Glutamatergic neuron (in vitro differentiated cells): Measurements from ENCODE around the gene TBC1D5. TPM values are rescaled to one million over a fixed set of nuclear protein-coding genes. Genes with fewer than 3 reads are reported as not detected.

Experiments
- DNase-seq: peaks from one replicate; pipeline ENCODE4 v3.0.0; 2022
- H3K27ac Mint-ChIP-seq: one replicate; pipeline ENCODE4 v1.8.0; 2020; ENCODE audit warnings: mild to moderate bottlenecking, mixed read lengths, inconsistent platforms; ENCODE audit not compliant: unreplicated experiment
- H3K27me3 Mint-ChIP-seq: one replicate; pipeline ENCODE4 v1.8.0; 2020; ENCODE audit warnings: mild to moderate bottlenecking, moderate library complexity, mixed read lengths, inconsistent platforms; ENCODE audit not compliant: unreplicated experiment
- H3K36me3 Mint-ChIP-seq: one replicate; pipeline ENCODE4 v1.8.0; 2020; ENCODE audit warnings: mild to moderate bottlenecking, mixed read lengths, inconsistent platforms; ENCODE audit not compliant: unreplicated experiment
- H3K4me1 Mint-ChIP-seq: one replicate; pipeline ENCODE4 v1.8.0; 2020; ENCODE audit warnings: mild to moderate bottlenecking, low read depth, mixed read lengths, inconsistent platforms; ENCODE audit not compliant: unreplicated experiment
- H3K4me3 Mint-ChIP-seq: one replicate; pipeline ENCODE4 v1.8.0; 2020; ENCODE audit warnings: mild to moderate bottlenecking, mixed read lengths, inconsistent platforms; ENCODE audit not compliant: unreplicated experiment
- H3K9me3 Mint-ChIP-seq: one replicate; pipeline ENCODE4 v1.8.0; 2020; ENCODE audit warnings: mild to moderate bottlenecking, moderate library complexity, mixed read lengths, inconsistent platforms; ENCODE audit not compliant: unreplicated experiment
- CTCF ChIP-seq: fragments of 200-600 bp; sonication (generic); IDR thresholded peaks from one replicate; pipeline ENCODE4 v1.5.0; 2021; ENCODE audit not compliant: partially characterized antibody, unreplicated experiment
- total RNA-seq: library from RNA; stranded (reverse); fragmentation: NEBNext Ultra II Directional; extraction: Animal tissue kit (Norgen Biotek cat#: 25700); gene quantifications from one replicate; pipeline ENCODE4 v1.2.1, GENCODE V29; 2021; ENCODE audit not compliant: unreplicated experiment

TBC1D5 gene
- total RNA-seq, 1 donor from 2014 or later = 40.2 TPM

GRCh38 chr3:17747890-17748247 is 5.4 kb upstream of the TBC1D5 start:
- no peaks in the 10 kb centered on the region for H3K36me3 Mint-ChIP-seq
- H3K9me3 Mint-ChIP-seq = peaks cover 5% of the 10 kb centered on the region
- no peak for TF ChIP-seq CTCF
- no peak overlapping the region for H3K4me3 Mint-ChIP-seq
- DNase-seq = no peak
- H3K27me3 Mint-ChIP-seq = no peaks in the 10 kb centered on the region
- H3K27ac Mint-ChIP-seq = no peak overlapping the region
- peaks cover 2% of the 10 kb centered on the region for H3K4me1 Mint-ChIP-seq

GRCh38 chr3:17747174-17747889 is 4.9 kb upstream of the TBC1D5 start:
- no peaks in the 10 kb centered on the region for H3K36me3 Mint-ChIP-seq
- no peak for DNase-seq
- no peaks in the 10 kb centered on the region for H3K27me3 Mint-ChIP-seq
- H3K27ac Mint-ChIP-seq = no peak overlapping the region
- H3K4me3 Mint-ChIP-seq = no peak overlapping the region
- peaks cover 2% of the 10 kb centered on the region for H3K4me1 Mint-ChIP-seq
- H3K9me3 Mint-ChIP-seq = peaks cover 5% of the 10 kb centered on the region
- TF ChIP-seq CTCF = no peak

GRCh38 chr3:17745894-17746293 is 3.5 kb upstream of the TBC1D5 start:
- H3K4me3 Mint-ChIP-seq = no peak overlapping the region
- no peaks in the 10 kb centered on the region for H3K36me3 Mint-ChIP-seq
- H3K9me3 Mint-ChIP-seq = peaks cover 5% of the 10 kb centered on the region
- no peak for TF ChIP-seq CTCF
- peaks cover 5% of the 10 kb centered on the region for H3K4me1 Mint-ChIP-seq
- no peaks in the 10 kb centered on the region for H3K27me3 Mint-ChIP-seq
- DNase-seq = no peak
- no peak overlapping the region for H3K27ac Mint-ChIP-seq

- Mint-ChIP-seq H3K9me3 (peaks cover 5% of the 10 kb centered on the region), H3K4me3 (no peak overlapping the region), H3K27ac (no peak overlapping the region), H3K4me1 (peaks cover 11% of the 10 kb centered on the region), H3K36me3 (no peaks in the 10 kb centered on the region), H3K27me3 (no peaks in the 10 kb centered on the region)
- DNase-seq = no peak
- TF ChIP-seq CTCF = no peak
Observed at GRCh38 chr3:17745301-17745700, 2.9 kb upstream of the TBC1D5 start.

GRCh38 chr3:17744693-17745092 is 2.3 kb upstream of the TBC1D5 start:
- H3K27ac Mint-ChIP-seq = no peak overlapping the region
- no peak for TF ChIP-seq CTCF
- H3K4me1 Mint-ChIP-seq = peaks cover 11% of the 10 kb centered on the region
- H3K36me3 Mint-ChIP-seq = no peaks in the 10 kb centered on the region
- peaks cover 5% of the 10 kb centered on the region for H3K9me3 Mint-ChIP-seq
- H3K4me3 Mint-ChIP-seq = no peak overlapping the region
- no peak for DNase-seq
- H3K27me3 Mint-ChIP-seq = no peaks in the 10 kb centered on the region
